ENCODE results near the gene TDRD3. TPM values are rescaled to one million over a fixed set of nuclear protein-coding genes. Genes with fewer than 3 reads are reported as not detected.

TDRD3 gene
- total RNA-seq, 1 donor from 2014 or later, result 61.6 TPM

- no peaks in the 10 kb centered on the region for H3K9me3 ChIP-seq (ENCODE audit: control insufficient read depth in 3 of 3, low read length in 3 of 3)
- no peaks in the 10 kb centered on the region for H3K27me3 ChIP-seq (ENCODE audit: control insufficient read depth in 3 of 3, insufficient read depth in 3 of 3, low read length in 3 of 3)
- H3K4me3 ChIP-seq (ENCODE audit: low read length in 3 of 3), result no peak overlapping the region
- no peaks in the 10 kb centered on the region for H3K4me1 ChIP-seq (ENCODE audit: control insufficient read depth in 3 of 3, insufficient read depth in 3 of 3, low read length in 3 of 3)
- H3K9ac ChIP-seq (ENCODE audit: low read depth in 1 of 3, low read length in 3 of 3), result no peak overlapping the region
- H3K27ac ChIP-seq (ENCODE audit: low read depth, low read length), result no peak overlapping the region
- H3K36me3 ChIP-seq (ENCODE audit: control insufficient read depth in 3 of 3, insufficient read depth in 3 of 3, low read length in 3 of 3), result no peaks in the 10 kb centered on the region
These were observed 42.2 kb downstream of the TDRD3 start for GRCh38 chr13:60439201-60439600.

- no peak overlapping the region for H3K9ac ChIP-seq (ENCODE audit: low read depth in 1 of 3, low read length in 3 of 3)
- H3K4me1 ChIP-seq (ENCODE audit: control insufficient read depth in 3 of 3, insufficient read depth in 3 of 3, low read length in 3 of 3), result no peaks in the 10 kb centered on the region
- no peaks in the 10 kb centered on the region for H3K9me3 ChIP-seq (ENCODE audit: control insufficient read depth in 3 of 3, low read length in 3 of 3)
- H3K36me3 ChIP-seq (ENCODE audit: control insufficient read depth in 3 of 3, insufficient read depth in 3 of 3, low read length in 3 of 3), result no peaks in the 10 kb centered on the region
- no peak overlapping the region for H3K4me3 ChIP-seq (ENCODE audit: low read length in 3 of 3)
- H3K27me3 ChIP-seq (ENCODE audit: control insufficient read depth in 3 of 3, insufficient read depth in 3 of 3, low read length in 3 of 3), result no peaks in the 10 kb centered on the region
- H3K27ac ChIP-seq (ENCODE audit: low read depth, low read length), result no peak overlapping the region
These were observed 44.7 kb downstream of the TDRD3 start for GRCh38 chr13:60441761-60442160.

GRCh38 chr13:60448907-60449510, 52.0 kb downstream of the TDRD3 start:
- Histone ChIP-seq H3K36me3 (ENCODE audit: control insufficient read depth in 3 of 3, insufficient read depth in 3 of 3, low read length in 3 of 3) (no peaks in the 10 kb centered on the region), H3K9ac (ENCODE audit: low read depth in 1 of 3, low read length in 3 of 3) (no peak overlapping the region), H3K27me3 (ENCODE audit: control insufficient read depth in 3 of 3, insufficient read depth in 3 of 3, low read length in 3 of 3) (no peaks in the 10 kb centered on the region), H3K27ac (ENCODE audit: low read depth, low read length) (no peak overlapping the region), H3K9me3 (ENCODE audit: control insufficient read depth in 3 of 3, low read length in 3 of 3) (no peaks in the 10 kb centered on the region), H3K4me1 (ENCODE audit: control insufficient read depth in 3 of 3, insufficient read depth in 3 of 3, low read length in 3 of 3) (no peaks in the 10 kb centered on the region), H3K4me3 (ENCODE audit: low read length in 3 of 3) (no peak overlapping the region)

GRCh38 chr13:60453490-60453889, 56.5 kb downstream of the TDRD3 start:
- Histone ChIP-seq H3K4me1 (ENCODE audit: control insufficient read depth in 3 of 3, insufficient read depth in 3 of 3, low read length in 3 of 3) (no peaks in the 10 kb centered on the region), H3K27me3 (ENCODE audit: control insufficient read depth in 3 of 3, insufficient read depth in 3 of 3, low read length in 3 of 3) (no peaks in the 10 kb centered on the region), H3K27ac (ENCODE audit: low read depth, low read length) (no peak overlapping the region), H3K36me3 (ENCODE audit: control insufficient read depth in 3 of 3, insufficient read depth in 3 of 3, low read length in 3 of 3) (peaks cover 0 to 4% (median 0%) of the 10 kb centered on the region in 3 donors), H3K9me3 (ENCODE audit: control insufficient read depth in 3 of 3, low read length in 3 of 3) (no peaks in the 10 kb centered on the region), H3K4me3 (ENCODE audit: low read length in 3 of 3) (no peak overlapping the region), H3K9ac (ENCODE audit: low read depth in 1 of 3, low read length in 3 of 3) (no peak overlapping the region)

GRCh38 chr13:60454425-60454824, 57.4 kb downstream of the TDRD3 start:
- no peak overlapping the region for H3K9ac ChIP-seq (ENCODE audit: low read depth in 1 of 3, low read length in 3 of 3)
- no peaks in the 10 kb centered on the region for H3K27me3 ChIP-seq (ENCODE audit: control insufficient read depth in 3 of 3, insufficient read depth in 3 of 3, low read length in 3 of 3)
- H3K4me3 ChIP-seq (ENCODE audit: low read length in 3 of 3), result no peak overlapping the region
- no peaks in the 10 kb centered on the region for H3K4me1 ChIP-seq (ENCODE audit: control insufficient read depth in 3 of 3, insufficient read depth in 3 of 3, low read length in 3 of 3)
- no peak overlapping the region for H3K27ac ChIP-seq (ENCODE audit: low read depth, low read length)
- no peaks in the 10 kb centered on the region for H3K9me3 ChIP-seq (ENCODE audit: control insufficient read depth in 3 of 3, low read length in 3 of 3)
- peaks cover 0 to 5% (median 0%) of the 10 kb centered on the region in 3 donors for H3K36me3 ChIP-seq (ENCODE audit: control insufficient read depth in 3 of 3, insufficient read depth in 3 of 3, low read length in 3 of 3)

GRCh38 chr13:60463787-60464186, 66.8 kb downstream of the TDRD3 start:
- H3K9me3 ChIP-seq (ENCODE audit: control insufficient read depth in 3 of 3, low read length in 3 of 3), result no peaks in the 10 kb centered on the region
- H3K9ac ChIP-seq (ENCODE audit: low read depth in 1 of 3, low read length in 3 of 3), result no peak overlapping the region
- no peaks in the 10 kb centered on the region for H3K27me3 ChIP-seq (ENCODE audit: control insufficient read depth in 3 of 3, insufficient read depth in 3 of 3, low read length in 3 of 3)
- H3K4me1 ChIP-seq (ENCODE audit: control insufficient read depth in 3 of 3, insufficient read depth in 3 of 3, low read length in 3 of 3), result peaks cover 0 to 4% (median 0%) of the 10 kb centered on the region in 3 donors
- H3K36me3 ChIP-seq (ENCODE audit: control insufficient read depth in 3 of 3, insufficient read depth in 3 of 3, low read length in 3 of 3), result peaks cover 3 to 30% (median 12%) of the 10 kb centered on the region in 3 donors
- H3K4me3 ChIP-seq (ENCODE audit: low read length in 3 of 3), result no peak overlapping the region
- H3K27ac ChIP-seq (ENCODE audit: low read depth, low read length), result no peak overlapping the region

- peaks cover 0 to 4% (median 0%) of the 10 kb centered on the region in 3 donors for H3K4me1 ChIP-seq (ENCODE audit: control insufficient read depth in 3 of 3, insufficient read depth in 3 of 3, low read length in 3 of 3)
- H3K9me3 ChIP-seq (ENCODE audit: control insufficient read depth in 3 of 3, low read length in 3 of 3), result no peaks in the 10 kb centered on the region
- peaks cover 1 to 17% (median 7%) of the 10 kb centered on the region in 3 donors for H3K36me3 ChIP-seq (ENCODE audit: control insufficient read depth in 3 of 3, insufficient read depth in 3 of 3, low read length in 3 of 3)
- H3K27me3 ChIP-seq (ENCODE audit: control insufficient read depth in 3 of 3, insufficient read depth in 3 of 3, low read length in 3 of 3), result no peaks in the 10 kb centered on the region
- no peak overlapping the region for H3K9ac ChIP-seq (ENCODE audit: low read depth in 1 of 3, low read length in 3 of 3)
- no peak overlapping the region for H3K27ac ChIP-seq (ENCODE audit: low read depth, low read length)
- H3K4me3 ChIP-seq (ENCODE audit: low read length in 3 of 3), result no peak overlapping the region
These were observed 70.1 kb downstream of the TDRD3 start for GRCh38 chr13:60467098-60467497.

- H3K27me3 ChIP-seq (ENCODE audit: control insufficient read depth in 3 of 3, insufficient read depth in 3 of 3, low read length in 3 of 3), result no peaks in the 10 kb centered on the region
- H3K9me3 ChIP-seq (ENCODE audit: control insufficient read depth in 3 of 3, low read length in 3 of 3), result no peaks in the 10 kb centered on the region
- H3K36me3 ChIP-seq (ENCODE audit: control insufficient read depth in 3 of 3, insufficient read depth in 3 of 3, low read length in 3 of 3), result peaks cover 0 to 12% (median 9%) of the 10 kb centered on the region in 3 donors
- H3K27ac ChIP-seq (ENCODE audit: low read depth, low read length), result no peak overlapping the region
- no peak overlapping the region for H3K4me3 ChIP-seq (ENCODE audit: low read length in 3 of 3)
- H3K4me1 ChIP-seq (ENCODE audit: control insufficient read depth in 3 of 3, insufficient read depth in 3 of 3, low read length in 3 of 3), result no peaks in the 10 kb centered on the region
- no peak overlapping the region for H3K9ac ChIP-seq (ENCODE audit: low read depth in 1 of 3, low read length in 3 of 3)
These were observed 82.3 kb downstream of the TDRD3 start for GRCh38 chr13:60479273-60479672.

GRCh38 chr13:60482012-60482411, 85.0 kb downstream of the TDRD3 start:
- Histone ChIP-seq H3K27me3 (ENCODE audit: control insufficient read depth in 3 of 3, insufficient read depth in 3 of 3, low read length in 3 of 3) (no peaks in the 10 kb centered on the region), H3K4me1 (ENCODE audit: control insufficient read depth in 3 of 3, insufficient read depth in 3 of 3, low read length in 3 of 3) (no peaks in the 10 kb centered on the region)

GRCh38 chr13:60484865-60485264, 87.8 kb downstream of the TDRD3 start:
- no peaks in the 10 kb centered on the region for H3K27me3 ChIP-seq (ENCODE audit: control insufficient read depth in 3 of 3, insufficient read depth in 3 of 3, low read length in 3 of 3)
- H3K4me1 ChIP-seq (ENCODE audit: control insufficient read depth in 3 of 3, insufficient read depth in 3 of 3, low read length in 3 of 3), result no peaks in the 10 kb centered on the region
- H3K9ac ChIP-seq (ENCODE audit: low read depth in 1 of 3, low read length in 3 of 3), result no peak overlapping the region
- H3K36me3 ChIP-seq (ENCODE audit: control insufficient read depth in 3 of 3, insufficient read depth in 3 of 3, low read length in 3 of 3), result peaks cover 0 to 17% (median 15%) of the 10 kb centered on the region in 3 donors
- no peaks in the 10 kb centered on the region for H3K9me3 ChIP-seq (ENCODE audit: control insufficient read depth in 3 of 3, low read length in 3 of 3)
- no peak overlapping the region for H3K27ac ChIP-seq (ENCODE audit: low read depth, low read length)
- H3K4me3 ChIP-seq (ENCODE audit: low read length in 3 of 3), result no peak overlapping the region

More at GRCh38 chr13:60482012-60482411, 85.0 kb downstream of the TDRD3 start:
- Histone ChIP-seq H3K4me3 (ENCODE audit: low read length in 3 of 3) (no peak overlapping the region), H3K9me3 (ENCODE audit: control insufficient read depth in 3 of 3, low read length in 3 of 3) (no peaks in the 10 kb centered on the region), H3K9ac (ENCODE audit: low read depth in 1 of 3, low read length in 3 of 3) (no peak overlapping the region), H3K27ac (ENCODE audit: low read depth, low read length) (no peak overlapping the region), H3K36me3 (ENCODE audit: control insufficient read depth in 3 of 3, insufficient read depth in 3 of 3, low read length in 3 of 3) (peaks cover 0 to 15% (median 13%) of the 10 kb centered on the region in 3 donors)

All from skeletal muscle tissue (tissue), 4 donors.